ENCODE results near the gene SNTA1.
A peak's percentile ranks its signal among the peaks of the same experiment; 100 is the strongest.

- TF ChIP-seq CTCF (IDR thresholded peaks at IDR 0.05) = peak in 3 of 4 experiments; percentile 15 to 41 (median 27)
- TF ChIP-seq POLR2AphosphoS5 (IDR thresholded peaks at IDR 0.05) = no peak
- TF ChIP-seq EP300 (IDR thresholded peaks at IDR 0.05) = no peak
These were observed 27.6 kb downstream of the SNTA1 start for GRCh38 chr20:33415948-33416347.
